NCI-H146 (cell line): Measurements from ENCODE around the gene KMT2A.
"Not testable (repeated sequence)": the region's sequence is repeated elsewhere in the genome, so short reads cannot be mapped to it uniquely, and the experiment has no call there.

Experiments used
- DNase-seq: peaks from one replicate; lab custom pipeline; 2025; lab: John Stamatoyannopoulos, UW

Gene KMT2A

GRCh38 chr11:118435893-118436624 is at the start of gene KMT2A:
Gene KMT2A, plus strand, starts transcription at chr11:118436492. Its CDS starts 21 bp downstream, at chr11:118436513.
- DNase-seq: peak; percentile 97

- DNase-seq: no peak
Observed at GRCh38 chr11:118396097-118396501, 40.2 kb upstream of the KMT2A start.

- DNase-seq: no peak
Observed at GRCh38 chr11:118397448-118397847, 38.8 kb upstream of the KMT2A start.

GRCh38 chr11:118398791-118399559 is 37.3 kb upstream of the KMT2A start:
- no peak for DNase-seq

- peak; percentile 93 for DNase-seq
Observed at GRCh38 chr11:118401151-118401879, 35.0 kb upstream of the KMT2A start, which contains the start of gene ATP5MG. Gene ATP5MG, plus strand, starts transcription at chr11:118401606. Its CDS starts 60 bp downstream, at chr11:118401666.

- no peak for DNase-seq
Observed at GRCh38 chr11:118401880-118402590, 34.3 kb upstream of the KMT2A start.

GRCh38 chr11:118402594-118402993 is 33.7 kb upstream of the KMT2A start:
- DNase-seq: not testable (repeated sequence)

GRCh38 chr11:118406599-118407166 is 29.6 kb upstream of the KMT2A start:
- peak; percentile 54 for DNase-seq

GRCh38 chr11:118410055-118410745 is 26.1 kb upstream of the KMT2A start:
- DNase-seq: no peak

GRCh38 chr11:118411530-118411929 is 24.8 kb upstream of the KMT2A start:
- DNase-seq: no peak

GRCh38 chr11:118412921-118413320 is 23.4 kb upstream of the KMT2A start:
- DNase-seq: no peak

- DNase-seq: no peak
Observed at GRCh38 chr11:118415062-118415738, 21.1 kb upstream of the KMT2A start.

GRCh38 chr11:118415739-118416068 is 20.6 kb upstream of the KMT2A start:
- no peak for DNase-seq

- not testable (repeated sequence) for DNase-seq
Observed at GRCh38 chr11:118416900-118417299, 19.4 kb upstream of the KMT2A start.

- DNase-seq: no peak
Observed at GRCh38 chr11:118417801-118418200, 18.5 kb upstream of the KMT2A start.

GRCh38 chr11:118418766-118419165 is 17.5 kb upstream of the KMT2A start:
- no peak for DNase-seq

- DNase-seq: no peak
Observed at GRCh38 chr11:118427707-118428106, 8.6 kb upstream of the KMT2A start.

- DNase-seq: no peak
Observed at GRCh38 chr11:118430956-118431355, 5.3 kb upstream of the KMT2A start.

- DNase-seq: peak; percentile 44
Observed at GRCh38 chr11:118434123-118434552, 2.2 kb upstream of the KMT2A start.

GRCh38 chr11:118434553-118435289 is 1.6 kb upstream of the KMT2A start:
- DNase-seq: peak; percentile 63
